ENCODE results near the gene RALGAPA2. TPM values are rescaled to one million over a fixed set of nuclear protein-coding genes. Genes with fewer than 3 reads are reported as not detected.
A peak's percentile ranks its signal among the peaks of the same experiment; 100 is the strongest.

RALGAPA2 gene
- polyA plus RNA-seq, 5 donors = 24.9 to 47.7 (median 38.6) TPM

DNA sequence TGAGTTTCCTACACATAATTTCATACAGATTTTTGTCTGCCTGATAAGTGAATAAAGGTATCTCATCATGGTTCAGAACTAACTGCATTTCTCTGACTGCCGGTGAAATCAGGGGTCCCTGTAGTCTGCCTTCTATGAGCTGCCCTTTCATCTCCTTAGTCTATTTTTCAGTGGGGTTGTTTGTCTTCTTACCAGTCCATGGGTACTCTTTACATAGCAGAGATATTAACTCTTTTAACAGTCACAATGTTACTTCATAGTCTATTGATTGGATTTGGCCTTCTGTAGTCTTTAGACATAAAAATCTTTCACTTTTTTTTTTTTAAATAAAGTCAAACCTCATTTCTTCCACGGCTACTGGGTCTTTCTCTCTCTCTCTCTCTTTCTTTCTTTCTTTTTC is 79.8 kb downstream of the RALGAPA2 start:
- DNase-seq = no peak

DNA sequence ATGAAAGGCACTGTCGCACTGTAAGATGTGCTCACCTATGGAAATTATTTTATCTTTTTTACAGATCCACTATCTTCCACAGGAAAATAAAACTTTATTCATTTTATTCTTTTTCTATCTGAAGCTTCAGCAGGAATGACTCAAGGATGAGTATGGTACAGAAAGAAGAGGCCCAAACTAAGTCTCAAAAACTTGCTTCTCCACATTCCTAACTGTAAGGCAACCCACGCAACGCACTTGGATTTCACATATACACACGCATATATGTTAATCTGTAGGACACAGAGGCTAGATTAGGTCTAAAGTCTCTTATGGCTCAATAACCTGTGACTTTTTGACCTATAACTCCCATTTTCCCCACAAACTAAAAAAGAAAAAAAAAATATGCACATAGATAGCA is 81.9 kb downstream of the RALGAPA2 start:
- DNase-seq = no peak

DNA sequence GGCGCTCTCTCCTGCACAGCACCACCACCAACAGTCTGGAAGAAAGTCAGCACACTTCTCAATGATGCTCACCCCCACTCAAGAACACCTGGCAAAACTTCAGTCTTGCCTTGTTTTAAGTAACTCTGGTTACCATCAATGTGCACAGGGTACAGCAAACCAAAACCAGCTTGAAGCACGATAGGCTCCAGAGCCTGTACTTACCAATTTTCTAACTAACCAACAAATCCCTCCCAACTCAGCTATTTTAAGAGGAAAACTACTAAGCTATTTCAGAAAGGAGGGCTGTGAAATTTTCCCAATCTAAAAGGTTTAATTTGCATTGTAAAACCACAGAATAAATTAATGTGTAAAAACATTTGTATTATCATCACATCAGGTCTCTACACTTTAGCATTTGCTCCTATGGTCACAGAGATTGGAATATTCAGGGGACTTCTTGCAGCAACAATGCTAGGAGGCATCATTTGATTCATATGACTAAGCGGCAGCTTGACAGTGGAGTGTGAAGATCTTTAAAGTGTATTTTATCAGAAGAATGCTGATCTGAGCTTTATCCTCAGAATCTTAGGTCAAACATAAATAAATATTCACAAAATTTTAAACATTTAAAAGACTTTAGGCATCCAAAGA is 82.8 kb downstream of the RALGAPA2 start:
- no peak for DNase-seq

DNA sequence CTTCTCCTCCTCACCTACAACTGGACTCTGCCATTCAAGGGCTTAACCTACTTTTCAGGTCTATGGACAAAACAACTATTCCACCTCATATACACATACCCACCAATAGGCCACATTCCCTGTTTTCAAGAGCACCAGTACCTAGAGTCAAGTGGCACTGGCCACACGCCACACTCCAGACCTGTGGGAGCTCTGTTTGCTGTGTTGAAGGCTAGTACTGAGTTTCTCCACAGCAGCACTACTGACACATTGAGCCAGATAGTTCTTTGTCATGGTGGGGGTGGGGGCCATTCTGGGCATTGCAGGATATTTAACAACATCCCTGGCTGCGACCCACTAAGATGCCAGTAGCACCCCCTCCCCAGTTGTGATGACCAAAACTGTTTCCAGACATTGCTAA is 84.1 kb downstream of the RALGAPA2 start:
- DNase-seq = no peak

DNA sequence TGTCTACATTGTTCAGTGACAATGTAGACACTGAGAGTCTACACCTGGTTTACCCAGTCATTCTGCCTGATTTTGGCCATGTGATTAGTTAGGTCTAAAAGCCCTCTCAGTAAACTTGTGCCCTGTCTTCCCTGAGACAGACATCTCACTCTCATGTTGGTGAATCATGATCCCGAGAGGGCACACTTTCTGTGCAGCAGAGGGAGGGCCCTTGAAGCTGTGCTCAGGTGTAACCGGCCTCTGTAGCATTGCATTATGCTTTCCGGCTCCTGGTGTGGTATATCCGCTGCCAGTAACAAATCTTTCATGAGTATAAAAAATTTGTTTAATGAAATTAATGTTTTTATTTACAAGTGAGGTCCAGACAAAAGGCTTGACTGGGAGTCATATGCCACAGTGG is 85.0 kb downstream of the RALGAPA2 start:
- no peak for DNase-seq

DNA sequence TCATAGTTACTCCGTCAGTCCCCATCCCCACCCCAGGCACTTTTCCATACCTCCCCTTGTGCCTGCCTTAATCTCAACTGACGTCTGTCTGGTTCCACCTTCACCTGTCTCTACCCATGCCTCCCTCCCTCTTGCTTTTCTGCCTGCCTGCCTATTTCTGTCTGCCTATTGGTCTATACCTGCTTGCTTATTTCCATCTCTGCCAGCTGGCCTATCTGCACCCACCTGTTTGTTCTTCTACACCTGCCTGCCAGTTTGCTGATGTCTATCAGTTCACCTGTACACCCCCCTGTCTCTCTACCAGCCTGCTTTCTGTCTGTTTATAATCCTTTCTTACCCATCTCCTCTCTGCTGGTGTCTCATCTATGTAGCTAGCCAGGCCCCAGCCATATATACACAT is 87.5 kb downstream of the RALGAPA2 start:
- DNase-seq = no peak

DNA sequence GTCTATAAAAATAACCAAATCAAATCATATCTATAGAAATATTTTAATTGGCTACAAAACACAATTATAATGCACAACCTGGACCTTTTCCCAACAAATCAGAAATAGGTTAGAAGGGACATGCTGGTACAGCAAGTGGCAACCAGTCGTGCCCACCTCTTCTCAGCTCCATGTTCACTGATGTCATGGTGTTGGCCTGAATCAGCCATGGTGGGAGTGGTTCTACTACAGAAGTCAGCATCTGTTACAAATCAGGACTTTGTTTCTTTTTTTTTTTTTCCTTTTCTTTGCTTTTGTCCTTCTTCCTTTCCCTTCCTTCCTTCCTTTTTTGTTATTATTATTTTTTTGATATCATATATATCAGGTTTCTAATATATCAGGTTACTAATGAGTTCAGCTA is 91.2 kb downstream of the RALGAPA2 start:
- no peak for DNase-seq

DNA sequence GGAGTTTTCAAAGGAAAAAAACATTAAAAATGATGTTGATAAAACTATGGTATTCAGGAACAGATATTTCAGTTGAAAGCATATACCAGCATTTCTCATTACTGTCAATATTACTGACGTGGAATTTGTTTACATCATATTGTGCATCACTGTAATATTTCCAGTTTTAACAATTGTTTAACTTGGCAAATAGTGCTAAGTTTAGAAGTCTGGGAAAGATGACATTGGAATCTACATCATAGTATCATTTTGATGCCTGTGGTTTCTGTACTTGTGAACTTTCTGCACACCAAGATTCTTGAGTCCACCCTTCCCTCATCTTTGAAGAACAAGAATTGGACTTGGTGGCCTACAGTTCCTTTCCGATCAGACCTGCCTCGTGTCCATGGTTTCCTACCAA is 98.1 kb downstream of the RALGAPA2 start:
- DNase-seq = no peak

DNA sequence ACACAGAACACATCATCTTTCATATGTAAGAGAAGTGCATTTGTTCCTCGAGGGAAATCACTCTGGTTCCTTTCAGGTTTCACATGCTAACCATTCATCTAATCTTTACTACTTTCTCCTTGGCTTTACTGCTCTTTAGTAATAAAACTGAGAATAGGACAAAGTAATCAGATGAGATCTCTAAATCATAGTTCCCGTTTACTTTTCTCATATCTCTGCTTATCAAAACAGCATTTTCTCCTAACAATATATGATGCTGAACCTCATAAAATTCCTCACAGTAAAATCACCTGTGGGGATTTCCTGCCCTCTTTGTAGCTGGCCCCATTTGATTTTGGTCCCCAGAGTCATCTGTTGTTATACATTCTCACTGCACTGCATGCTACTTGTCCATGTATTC is 100.2 kb downstream of the RALGAPA2 start:
- no peak for DNase-seq

DNA sequence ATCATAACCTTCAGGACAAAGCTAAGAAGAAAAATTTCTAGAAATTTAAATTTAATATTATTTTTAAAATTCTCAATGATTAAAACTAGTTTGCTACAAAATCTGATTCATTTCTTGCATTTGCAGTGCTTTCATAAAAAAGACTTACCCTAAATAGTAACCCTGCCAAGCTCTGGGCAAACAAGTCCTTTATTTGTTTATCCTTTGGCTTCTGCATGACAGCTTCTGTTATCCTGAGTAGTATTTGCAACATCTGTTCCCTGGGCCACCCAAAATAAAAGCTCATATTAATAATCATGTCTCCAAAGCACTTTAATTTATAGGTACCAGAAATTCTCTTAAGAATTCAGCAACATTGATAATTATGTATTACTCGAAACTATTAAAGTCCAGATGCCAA is 101.3 kb downstream of the RALGAPA2 start:
- peak in 1 of 2 donors; percentile 27 for DNase-seq

DNA sequence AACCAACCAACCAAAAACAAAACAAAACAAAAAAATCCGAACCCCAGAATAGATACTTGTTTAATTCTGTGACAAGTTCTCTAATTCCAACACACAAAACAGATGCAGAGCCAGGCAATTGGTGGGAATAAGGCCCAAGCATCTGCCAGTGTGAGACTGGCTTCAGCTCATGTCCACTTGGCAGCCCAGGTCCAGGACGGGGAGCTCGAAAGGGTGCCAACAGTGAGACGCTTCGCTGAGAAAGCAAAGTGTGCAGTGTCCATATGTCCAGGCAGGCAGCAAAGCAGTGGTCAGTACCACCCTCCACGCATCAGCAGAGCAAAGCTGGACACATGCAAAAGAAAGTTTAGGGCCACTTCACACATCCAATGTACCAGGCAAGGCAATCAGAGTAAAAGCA is 102.9 kb downstream of the RALGAPA2 start:
- DNase-seq = no peak

DNA sequence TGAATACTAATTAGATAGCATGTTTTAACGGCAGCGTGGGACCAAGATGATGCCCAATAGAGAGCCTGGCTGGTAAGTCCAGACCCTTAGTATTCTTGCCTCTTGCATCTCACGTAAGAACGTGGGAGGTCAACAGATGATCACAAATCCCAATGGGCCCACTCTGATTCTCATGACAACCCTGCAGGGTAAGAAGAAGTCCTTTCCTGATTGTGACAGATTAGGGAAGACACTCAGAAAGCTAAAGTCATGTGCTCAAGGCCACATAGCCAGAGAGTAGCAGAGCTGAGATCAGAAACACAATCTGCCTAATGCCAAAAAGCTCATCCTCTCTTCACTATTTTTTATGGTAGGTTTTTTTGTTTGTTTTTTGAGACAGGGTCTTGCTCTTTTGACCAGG is 103.8 kb downstream of the RALGAPA2 start:
- DNase-seq = no peak

DNA sequence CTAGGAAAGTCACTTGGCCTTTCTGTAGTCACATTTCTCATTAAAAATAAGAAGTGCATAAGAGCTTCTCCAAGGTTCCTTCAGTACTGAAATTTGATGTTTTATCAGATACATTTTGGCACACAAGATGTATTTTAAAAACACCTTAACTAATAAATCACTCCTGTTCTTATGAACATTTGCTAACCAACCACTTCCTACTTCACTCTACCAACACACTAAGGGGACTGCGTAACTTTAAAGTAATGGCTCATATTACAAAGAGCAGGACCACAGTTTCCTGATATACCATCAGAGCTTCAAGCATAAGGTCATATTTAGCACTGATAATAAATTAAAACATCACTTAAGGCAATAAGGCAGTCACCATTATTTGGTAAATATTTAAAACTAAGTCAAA is 104.4 kb downstream of the RALGAPA2 start:
- DNase-seq = no peak

DNA sequence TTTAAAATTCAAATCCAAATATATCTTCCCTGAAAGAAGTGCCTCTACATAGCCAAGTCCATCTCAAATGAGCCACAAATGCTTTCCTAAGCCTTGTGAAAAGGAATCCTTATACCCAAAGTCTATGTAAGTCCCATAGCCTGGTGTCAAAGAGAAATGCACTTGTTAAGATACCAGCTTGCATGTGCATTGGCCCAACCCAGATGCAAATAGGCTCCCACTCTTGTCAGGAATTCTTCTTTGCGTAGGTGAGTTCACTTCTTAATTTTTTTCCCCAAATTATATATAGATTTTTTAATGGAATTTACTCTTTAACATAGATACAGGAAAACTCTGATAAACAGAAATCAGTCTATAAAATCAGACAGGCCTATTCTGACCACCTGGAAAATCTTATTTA is 105.6 kb downstream of the RALGAPA2 start:
- no peak for DNase-seq

DNA sequence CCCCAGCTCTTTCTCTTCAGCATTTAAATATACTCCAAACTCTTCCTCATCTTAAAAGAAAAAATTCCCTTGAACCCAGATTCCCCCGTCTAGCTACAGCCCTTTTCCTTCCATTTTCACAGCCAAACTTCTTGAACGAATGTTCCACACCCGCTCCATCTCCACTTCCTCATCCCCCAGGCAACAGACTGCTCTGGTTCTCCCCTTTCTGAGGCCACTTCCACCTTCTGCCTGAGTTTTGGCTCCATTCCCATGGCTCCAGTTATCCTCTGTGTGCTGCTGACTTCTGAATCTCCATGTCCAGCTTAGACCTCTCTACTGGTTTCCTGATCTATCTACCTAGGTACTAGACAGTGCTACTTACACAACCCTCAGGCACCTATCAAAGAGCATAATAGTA is 106.4 kb downstream of the RALGAPA2 start:
- DNase-seq = no peak

DNA sequence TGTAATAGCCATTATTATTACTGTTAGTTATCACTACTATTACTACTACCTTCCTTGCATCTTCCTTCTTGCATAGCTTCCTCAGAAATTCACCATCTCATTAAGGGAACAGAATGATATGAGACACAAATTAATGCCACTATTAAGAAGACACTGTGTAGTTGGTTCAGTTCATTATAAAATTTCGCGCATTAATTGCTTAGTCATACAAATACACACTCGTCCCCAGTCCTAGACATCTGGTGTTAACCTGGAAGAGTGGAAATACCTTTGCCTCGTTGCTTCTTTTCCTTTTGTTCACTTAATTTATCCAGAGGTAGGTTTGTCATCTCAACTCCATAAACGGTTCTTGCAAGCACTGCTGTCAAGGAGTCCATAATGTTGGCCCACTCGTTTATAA is 107.5 kb downstream of the RALGAPA2 start:
- DNase-seq = no peak

DNA sequence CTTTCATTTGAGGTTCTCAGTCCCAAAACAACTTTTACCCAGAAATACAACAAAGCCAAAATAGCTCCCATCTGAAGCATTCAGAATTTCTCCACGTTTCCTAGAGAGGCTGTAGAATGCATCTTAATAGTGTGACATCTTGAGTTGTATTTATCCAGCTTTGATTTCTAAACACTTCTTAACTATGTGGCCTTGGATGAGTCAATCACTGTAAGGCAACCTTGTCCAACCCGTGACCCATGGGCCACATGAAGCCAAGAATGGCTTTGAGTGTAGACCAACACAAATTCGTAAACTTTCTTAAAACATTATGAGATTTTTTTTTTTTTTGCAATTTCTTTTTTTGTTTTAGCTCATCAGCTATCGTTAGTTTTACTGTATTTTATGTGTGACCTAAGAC is 108.1 kb downstream of the RALGAPA2 start:
- DNase-seq = no peak

DNA sequence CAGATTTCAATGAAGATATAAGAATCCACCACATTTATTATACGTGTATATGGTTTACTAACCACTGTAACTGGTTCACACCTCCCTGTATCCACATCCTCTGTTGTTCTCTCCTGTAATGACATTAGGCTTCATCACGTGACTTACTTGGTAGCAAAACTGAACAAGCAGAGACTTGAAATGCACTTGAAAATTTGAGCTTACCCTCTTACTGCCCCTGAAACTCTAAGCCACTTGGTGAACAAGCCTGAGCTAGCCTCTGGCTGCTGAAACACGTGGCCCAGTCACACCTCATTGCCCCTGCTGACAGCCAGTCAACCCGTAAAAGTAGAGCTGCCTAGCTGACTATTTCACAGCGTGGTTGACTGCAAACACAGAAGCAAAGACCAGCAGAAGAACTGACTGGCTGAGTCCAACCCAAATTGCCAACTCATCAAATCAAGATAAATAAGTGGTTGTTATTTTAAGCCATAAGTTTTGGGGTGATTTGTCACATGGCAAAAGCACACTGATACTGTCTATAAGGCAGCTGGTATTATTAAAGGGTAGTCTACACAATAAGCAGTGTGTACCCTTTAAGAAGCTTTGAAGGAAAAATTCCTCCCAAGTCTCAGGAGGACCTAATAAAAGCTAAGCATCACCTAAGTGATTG is 109.0 kb downstream of the RALGAPA2 start:
- no peak for DNase-seq

DNA sequence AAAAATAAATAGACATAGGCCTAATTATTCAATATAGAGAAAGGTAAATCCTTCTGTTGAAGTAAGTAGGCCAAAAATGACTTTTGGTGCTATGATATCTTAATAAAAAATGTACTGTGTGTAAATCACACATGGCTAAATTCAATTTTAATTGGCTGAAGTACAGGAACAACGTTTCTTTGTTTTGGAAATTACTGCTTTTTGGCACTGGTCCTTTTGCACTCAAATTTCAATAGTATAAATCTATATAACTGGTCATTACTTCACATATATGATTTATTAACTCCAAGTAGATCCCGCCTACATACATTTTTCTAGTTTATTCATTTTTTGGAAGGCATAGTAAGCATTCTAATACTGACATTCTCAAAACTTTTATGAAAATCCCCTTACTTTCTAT is 114.5 kb downstream of the RALGAPA2 start:
- peak; percentile 50 to 56 for DNase-seq

DNA sequence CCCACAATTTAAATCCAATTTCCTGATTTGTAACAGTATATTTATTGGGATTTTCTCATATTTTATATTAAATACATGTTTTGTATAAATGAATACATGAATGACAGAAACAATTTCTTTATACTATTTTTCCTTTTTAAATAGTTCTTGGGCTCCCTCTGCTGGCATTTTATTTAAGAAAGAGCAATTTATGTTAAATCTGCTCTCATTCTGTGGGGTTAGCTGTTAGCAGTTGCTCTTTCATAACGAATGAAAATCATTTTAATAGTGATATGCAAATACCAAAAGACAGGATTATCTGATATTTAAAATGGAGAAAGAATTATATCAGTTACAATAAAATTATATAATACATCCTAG is 118.3 kb downstream of the RALGAPA2 start:
- peak in 1 of 2 donors; percentile 44 for DNase-seq

DNA sequence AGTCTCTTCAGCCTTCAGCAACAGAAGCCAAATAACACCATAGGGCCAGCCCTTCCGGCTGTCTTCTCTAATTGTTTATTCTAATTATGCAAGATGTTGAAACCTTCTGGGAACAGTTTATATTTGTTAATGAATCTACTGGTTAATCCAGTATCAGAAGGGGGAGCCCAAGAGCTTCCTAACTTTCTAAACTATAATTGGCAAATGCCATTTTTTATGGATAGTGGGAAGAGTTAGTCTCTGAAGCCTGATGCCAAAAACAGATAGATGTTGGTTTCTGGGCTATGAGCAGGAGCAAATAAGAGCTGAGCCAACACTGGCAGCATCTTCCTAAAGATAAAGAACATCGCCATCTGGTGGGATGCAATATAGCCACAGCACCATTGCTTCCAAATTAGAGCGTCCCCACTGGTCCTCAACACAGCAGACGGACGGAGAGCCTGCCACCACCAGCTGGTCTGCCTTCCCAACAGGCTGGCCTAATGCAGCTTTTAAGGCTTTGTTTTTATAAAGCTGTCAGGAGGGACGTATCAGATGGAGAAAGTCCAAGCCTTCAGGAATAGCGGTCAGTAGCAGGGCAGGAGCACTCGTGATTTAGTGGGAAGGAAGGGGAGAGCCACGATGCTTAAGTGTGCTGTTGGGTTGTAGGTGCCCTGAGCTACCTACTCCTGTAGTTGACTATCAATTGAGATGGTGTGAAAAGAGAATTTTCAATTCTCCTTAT is 118.8 kb downstream of the RALGAPA2 start:
- DNase-seq = peak; percentile 88 to 89

DNA sequence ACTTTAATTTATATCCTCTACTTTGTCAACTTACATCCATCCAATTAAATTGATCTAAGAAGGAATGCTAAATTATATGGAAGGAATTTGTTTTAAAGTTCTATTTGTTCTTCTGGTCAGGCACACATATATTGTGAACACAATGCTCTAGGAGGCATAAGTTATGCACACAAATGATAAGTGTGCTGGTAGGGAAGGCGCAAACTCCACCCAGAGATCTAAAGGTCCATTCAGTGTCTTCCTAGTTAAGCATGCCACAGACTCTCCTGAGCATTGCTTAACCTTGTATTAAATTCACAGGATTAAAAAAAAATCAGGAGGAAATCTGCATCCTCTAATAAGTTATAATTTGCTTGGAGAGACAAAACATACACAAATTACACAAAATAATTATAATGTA is 127.3 kb downstream of the RALGAPA2 start:
- DNase-seq = no peak

DNA sequence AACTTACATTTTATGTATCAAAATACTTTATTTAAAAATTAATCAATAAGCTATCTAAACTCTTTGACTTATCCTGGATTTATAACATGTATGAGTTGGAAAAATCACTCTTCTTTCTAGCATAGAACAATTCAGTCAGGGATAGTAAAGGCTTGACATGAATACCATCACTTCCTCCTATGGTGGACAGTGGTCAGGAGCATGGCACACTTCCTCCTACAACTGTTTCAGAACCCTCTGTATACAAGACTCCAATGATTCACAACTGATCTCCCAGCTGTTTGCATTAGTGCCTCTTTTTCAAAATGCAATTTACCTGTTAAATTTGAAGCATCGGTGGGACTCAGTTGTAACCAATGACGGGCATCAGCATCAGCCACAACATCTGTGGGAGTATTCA is 129.7 kb downstream of the RALGAPA2 start:
- no peak for DNase-seq

DNA sequence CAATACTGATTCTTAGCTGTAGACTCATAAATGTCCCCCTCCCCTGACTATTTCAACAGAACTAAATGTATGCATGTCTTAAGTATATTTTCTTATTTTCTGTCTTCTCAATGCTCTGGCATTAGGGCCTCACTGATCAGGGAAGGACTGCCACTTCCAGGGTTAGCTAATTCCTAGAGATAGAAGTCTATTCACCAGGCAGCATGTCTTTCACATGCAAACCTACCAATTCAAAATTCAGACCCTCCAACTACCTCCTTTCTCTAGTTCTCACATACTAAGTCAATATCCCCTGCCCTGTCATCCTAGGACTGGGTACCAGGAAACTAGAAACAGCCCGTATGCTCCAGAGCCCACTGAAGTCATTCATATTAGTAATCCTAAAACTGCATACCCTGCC is 132.3 kb downstream of the RALGAPA2 start:
- DNase-seq = no peak
